Suprapubic skin (tissue), 4 donors: ENCODE measurements around the gene KCNK3. TPM values are rescaled to one million over a fixed set of nuclear protein-coding genes. Genes with fewer than 3 reads are reported as not detected.

Experiments used
- DNase-seq, 2 donors: peaks; one replicate each; pipeline ENCODE4 v3.0.0-alpha.2; 2019; ENCODE audit warnings: low spot score in 2 of 2
- H3K27ac ChIP-seq: fragments of 200-600 bp; sonication (generic); one replicate; pipeline ENCODE4 v1.5.1; 2019
- H3K27me3 ChIP-seq: fragments of 200-600 bp; sonication (generic); one replicate; pipeline ENCODE4 v1.5.1; 2019
- H3K36me3 ChIP-seq: fragments of 200-600 bp; sonication (generic); one replicate; pipeline ENCODE4 v1.5.1; 2019
- H3K4me1 ChIP-seq: fragments of 200-600 bp; sonication (generic); one replicate; pipeline ENCODE4 v1.5.1; 2019
- H3K4me3 ChIP-seq: fragments of 200-600 bp; sonication (generic); one replicate; pipeline ENCODE4 v1.5.1; 2019; ENCODE audit warnings: mild to moderate bottlenecking
- H3K9me3 ChIP-seq: fragments of 200-600 bp; sonication (generic); one replicate; pipeline ENCODE4 v1.5.1; 2019
- EP300 ChIP-seq: sonication (generic); formaldehyde crosslinking; IDR thresholded peaks from one replicate; pipeline ENCODE4 v1.6.1; 2017; ENCODE audit warnings: antibody characterized with exemption
- POLR2A ChIP-seq, 2 donors: fragments of 450-650 bp; IDR thresholded peaks; one replicate each; pipeline ENCODE4 v1.6.1; 2017; ENCODE audit warnings: antibody characterized with exemption in 2 of 2, mild to moderate bottlenecking in 2 of 2, moderate library complexity in 2 of 2
- POLR2AphosphoS5 ChIP-seq, 3 donors: sonication (generic); formaldehyde crosslinking; IDR thresholded peaks; one replicate each; pipeline ENCODE4 v1.6.1; 2017; ENCODE audit warnings: antibody characterized with exemption in 3 of 3
- WGBS: methylation state at CpG from one replicate; pipeline ENCODE4 v1.1.5; 2018; 5-methylcytosine and 5-hydroxymethylcytosine counted together
- total RNA-seq, 4 donors: library from RNA; depleted of rRNA; stranded (reverse); fragments of >200 nt; gene quantifications; one replicate each; pipeline ENCODE4 v1.1.0, GENCODE V29; 2016
- TF ChIP-seq, protein P1 (sequence below), 2 donors: fragments of 200-600 bp in 1 of 2; fragments of 450-650 bp in 1 of 2; sonication (generic) in 1 of 2; IDR thresholded peaks; one replicate each; pipeline ENCODE4 v1.5.1; 2016 to 2019; ENCODE audit warnings: antibody characterized with exemption in 2 of 2, mild to moderate bottlenecking in 1 of 2, moderate library complexity in 1 of 2

Gene KCNK3
- total RNA-seq, 4 donors from 2014 or later = 0.83 to 1.2 (median 1.1) TPM; not detected in 1

DNA sequence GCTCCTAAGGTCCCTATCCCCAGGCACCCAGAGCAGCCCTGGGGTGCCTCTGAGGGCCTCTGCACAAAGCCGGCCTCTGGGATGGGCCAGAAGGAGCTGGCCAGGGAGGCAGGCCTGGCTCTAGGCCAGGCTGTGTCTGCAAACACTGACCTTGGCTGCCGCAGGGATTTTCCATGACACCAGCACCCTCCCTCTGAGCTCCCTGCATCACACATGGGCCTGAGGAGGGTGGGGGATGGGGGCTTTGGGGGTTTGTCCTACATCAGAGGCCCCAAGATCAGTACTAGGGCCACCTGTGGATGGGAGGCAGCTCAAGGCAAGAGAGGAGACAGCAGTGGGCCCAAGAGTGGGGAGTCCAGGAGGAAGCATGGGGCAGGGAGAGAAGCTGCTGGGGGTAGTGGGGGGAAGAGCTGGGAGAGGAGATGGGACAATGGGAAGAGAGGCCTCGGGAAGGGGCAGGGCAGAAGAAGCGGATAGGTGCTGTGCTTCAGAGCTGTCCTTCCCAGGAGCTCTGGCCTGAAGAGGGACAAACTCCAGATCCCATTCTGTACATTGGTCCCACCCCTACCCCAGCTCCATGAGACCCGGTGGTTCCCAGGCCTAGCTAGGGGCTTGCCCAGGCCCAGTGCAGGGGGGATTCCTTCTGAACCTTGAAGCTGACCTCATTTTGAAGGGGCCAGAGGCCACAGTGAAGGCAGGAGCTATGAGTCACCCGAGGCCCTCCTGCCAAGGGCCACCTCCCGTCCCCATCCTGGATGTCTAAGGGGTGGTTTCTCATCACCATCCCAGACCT is 28.0 kb downstream of the KCNK3 start:
- Histone ChIP-seq H3K27me3 (no peaks in the 10 kb centered on the region), H3K36me3 (no peaks in the 10 kb centered on the region), H3K4me1 (peaks cover 17% of the 10 kb centered on the region), H3K27ac (no peak overlapping the region), H3K4me3 (no peak overlapping the region), H3K9me3 (no peaks in the 10 kb centered on the region)
- 59% methylated on average over 5 of the region's 7 CpGs for WGBS
- DNase-seq = no peak
- TF ChIP-seq POLR2AphosphoS5 (IDR thresholded peaks at IDR 0.05) = no peak
- TF ChIP-seq, protein P1, sequence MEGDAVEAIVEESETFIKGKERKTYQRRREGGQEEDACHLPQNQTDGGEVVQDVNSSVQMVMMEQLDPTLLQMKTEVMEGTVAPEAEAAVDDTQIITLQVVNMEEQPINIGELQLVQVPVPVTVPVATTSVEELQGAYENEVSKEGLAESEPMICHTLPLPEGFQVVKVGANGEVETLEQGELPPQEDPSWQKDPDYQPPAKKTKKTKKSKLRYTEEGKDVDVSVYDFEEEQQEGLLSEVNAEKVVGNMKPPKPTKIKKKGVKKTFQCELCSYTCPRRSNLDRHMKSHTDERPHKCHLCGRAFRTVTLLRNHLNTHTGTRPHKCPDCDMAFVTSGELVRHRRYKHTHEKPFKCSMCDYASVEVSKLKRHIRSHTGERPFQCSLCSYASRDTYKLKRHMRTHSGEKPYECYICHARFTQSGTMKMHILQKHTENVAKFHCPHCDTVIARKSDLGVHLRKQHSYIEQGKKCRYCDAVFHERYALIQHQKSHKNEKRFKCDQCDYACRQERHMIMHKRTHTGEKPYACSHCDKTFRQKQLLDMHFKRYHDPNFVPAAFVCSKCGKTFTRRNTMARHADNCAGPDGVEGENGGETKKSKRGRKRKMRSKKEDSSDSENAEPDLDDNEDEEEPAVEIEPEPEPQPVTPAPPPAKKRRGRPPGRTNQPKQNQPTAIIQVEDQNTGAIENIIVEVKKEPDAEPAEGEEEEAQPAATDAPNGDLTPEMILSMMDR (IDR thresholded peaks at IDR 0.05) = no peak
- no peak for TF ChIP-seq POLR2A (IDR thresholded peaks at IDR 0.05)
- peak; percentile 54 for TF ChIP-seq EP300

DNA sequence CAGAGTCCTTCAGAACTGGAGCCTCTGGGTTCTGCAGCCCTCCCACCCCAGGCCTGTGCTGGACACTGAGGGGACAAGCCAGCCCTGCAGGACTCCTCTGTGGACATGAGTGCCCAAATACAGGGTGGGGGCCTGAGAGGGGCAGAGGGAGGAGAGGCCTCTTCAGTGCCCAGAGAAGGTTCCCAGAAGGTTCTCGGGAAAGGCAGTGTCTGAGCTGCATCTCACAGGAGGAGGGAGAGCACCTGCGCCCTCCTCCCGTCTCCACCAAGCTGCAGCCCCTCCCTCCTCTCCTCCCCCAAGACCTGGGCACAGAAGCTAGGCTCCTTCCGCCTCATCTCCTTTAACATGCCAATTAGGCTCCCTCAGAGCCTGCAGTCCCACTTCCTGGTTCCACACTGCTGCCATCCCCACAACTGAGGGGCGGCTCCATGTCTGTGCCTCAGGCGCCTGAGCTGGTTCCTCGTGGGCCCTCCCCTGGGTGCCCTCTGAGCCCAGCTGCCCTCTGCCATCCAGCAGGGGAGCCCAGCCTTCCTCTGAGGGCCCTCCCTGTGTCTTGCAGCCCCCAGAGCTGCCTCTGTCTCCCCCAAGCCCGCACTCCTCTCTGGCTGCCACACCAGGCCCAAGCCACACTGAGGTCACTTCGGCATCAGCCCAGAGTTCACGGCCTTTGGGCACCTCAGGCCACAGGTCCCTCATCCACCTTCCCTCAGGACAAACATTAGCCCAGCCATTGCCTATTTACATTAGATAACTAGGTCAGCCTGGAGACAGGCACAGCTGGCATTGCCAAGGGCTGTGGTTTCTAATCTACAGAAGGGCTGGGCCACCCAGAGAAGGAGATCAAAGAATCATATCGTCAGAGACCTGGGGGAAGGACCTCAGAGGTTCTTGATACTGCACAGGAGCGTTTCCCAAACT is 28.9 kb downstream of the KCNK3 start:
- no peaks in the 10 kb centered on the region for H3K9me3 ChIP-seq
- no peak overlapping the region for H3K4me3 ChIP-seq
- WGBS = 86% methylated on average over 5 of the region's 12 CpGs
- peaks cover 17% of the 10 kb centered on the region for H3K4me1 ChIP-seq
- no peak overlapping the region for H3K27ac ChIP-seq
- no peak for DNase-seq
- H3K27me3 ChIP-seq = no peaks in the 10 kb centered on the region
- no peak for TF ChIP-seq POLR2A (IDR thresholded peaks at IDR 0.05)
- no peak for TF ChIP-seq EP300
- TF ChIP-seq, protein P1 (IDR thresholded peaks at IDR 0.05) = no peak
- no peaks in the 10 kb centered on the region for H3K36me3 ChIP-seq

DNA sequence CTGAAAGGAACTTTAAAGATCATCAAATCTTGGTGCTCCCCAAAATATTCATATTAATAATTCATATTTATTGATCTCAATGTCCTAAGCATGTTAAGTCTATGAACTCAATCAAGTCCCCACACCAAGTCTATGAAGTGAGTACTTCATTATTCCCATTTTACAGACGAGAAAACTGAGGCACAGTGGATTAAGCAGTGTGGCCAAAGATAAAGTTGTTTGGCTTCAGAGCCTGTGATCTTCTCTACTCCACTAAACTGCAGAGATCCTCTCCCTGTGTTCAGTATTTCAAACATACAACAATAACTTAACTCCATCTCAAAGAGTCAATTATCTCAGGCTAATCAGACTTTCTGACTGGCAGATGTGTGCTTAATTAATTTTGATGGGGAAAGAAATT is 29.8 kb downstream of the KCNK3 start:
- TF ChIP-seq POLR2AphosphoS5 (IDR thresholded peaks at IDR 0.05) = no peak
- TF ChIP-seq, protein P1 (IDR thresholded peaks at IDR 0.05) = no peak
- TF ChIP-seq POLR2A (IDR thresholded peaks at IDR 0.05) = no peak
- TF ChIP-seq EP300 = no peak
- Histone ChIP-seq H3K4me1 (peaks cover 17% of the 10 kb centered on the region), H3K27ac (no peak overlapping the region)

DNA sequence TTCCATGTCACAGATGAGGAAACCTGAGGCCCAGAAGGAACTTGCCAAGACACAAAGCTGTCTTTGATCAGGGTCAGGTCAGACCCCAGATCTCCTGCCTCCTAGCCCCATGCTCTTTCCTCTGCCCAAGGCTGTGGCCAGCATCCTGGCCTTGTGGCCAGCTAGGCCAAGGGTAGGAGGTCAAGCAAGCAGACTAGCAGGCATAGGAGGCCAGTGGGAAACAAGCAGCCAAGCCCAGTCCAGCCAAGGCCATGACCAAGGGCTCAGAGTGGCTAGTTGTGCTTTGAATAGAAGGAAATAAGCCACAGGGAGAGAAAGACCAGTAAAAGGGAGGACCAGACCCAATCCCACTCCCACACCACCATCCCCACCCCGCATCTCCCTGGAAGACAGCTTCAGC is 30.4 kb downstream of the KCNK3 start:
- H3K36me3 ChIP-seq = no peaks in the 10 kb centered on the region
- no peak overlapping the region for H3K4me3 ChIP-seq
- H3K9me3 ChIP-seq = no peaks in the 10 kb centered on the region
- no peaks in the 10 kb centered on the region for H3K27me3 ChIP-seq
- no peak for DNase-seq
- H3K4me1 ChIP-seq = peaks cover 17% of the 10 kb centered on the region
- WGBS = 83% methylated on average over 1 of the region's 1 CpG
- H3K27ac ChIP-seq = no peak overlapping the region
- TF ChIP-seq, protein P1 (IDR thresholded peaks at IDR 0.05) = no peak
- no peak for TF ChIP-seq POLR2AphosphoS5 (IDR thresholded peaks at IDR 0.05)
- no peak for TF ChIP-seq EP300
- no peak for TF ChIP-seq POLR2A (IDR thresholded peaks at IDR 0.05)

More for the DNA sequence above, 29.8 kb downstream of the KCNK3 start:
- Histone ChIP-seq H3K36me3 (no peaks in the 10 kb centered on the region), H3K9me3 (no peaks in the 10 kb centered on the region), H3K4me3 (no peak overlapping the region), H3K27me3 (no peaks in the 10 kb centered on the region)
- DNase-seq = no peak
- WGBS = 97% methylated on average over 1 of the region's 1 CpG

DNA sequence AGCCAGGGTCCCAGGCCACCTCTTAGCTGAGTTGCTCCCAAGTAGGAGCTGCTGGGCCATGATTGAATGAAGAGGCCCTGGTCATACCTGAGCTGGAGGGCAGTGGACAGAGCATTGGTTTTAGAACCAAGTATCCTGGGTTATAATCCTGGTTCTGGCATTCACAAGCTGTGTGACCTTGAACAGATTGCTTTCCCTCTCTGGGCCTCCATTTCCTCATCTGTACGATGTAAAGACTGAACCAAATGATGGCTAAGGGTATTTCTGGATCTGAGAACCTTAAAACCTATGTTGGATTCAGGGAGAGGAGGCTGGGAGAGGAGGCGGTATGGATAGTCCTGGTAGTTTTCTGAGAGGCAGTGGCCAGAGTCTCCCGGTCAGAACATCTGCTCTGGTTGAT is 31.0 kb downstream of the KCNK3 start:
- TF ChIP-seq, protein P1 (IDR thresholded peaks at IDR 0.05) = no peak
- TF ChIP-seq EP300 (no peak), POLR2A (IDR thresholded peaks at IDR 0.05) (no peak)
- H3K36me3 ChIP-seq = no peaks in the 10 kb centered on the region
- no peaks in the 10 kb centered on the region for H3K9me3 ChIP-seq
- H3K4me1 ChIP-seq = peaks cover 17% of the 10 kb centered on the region
- H3K4me3 ChIP-seq = no peak overlapping the region
- 97% methylated on average over 3 of the region's 3 CpGs for WGBS
- no peak for DNase-seq
- peak overlapping the region; percentile 30 for H3K27ac ChIP-seq
- no peaks in the 10 kb centered on the region for H3K27me3 ChIP-seq
